Activated CD8-positive, alpha-beta memory T cell treated with anti-CD3 and anti-CD28 coated beads for 36 hours (primary cell): Measurements from ENCODE around the gene LRRC17. TPM values are rescaled to one million over a fixed set of nuclear protein-coding genes. Genes with fewer than 3 reads are reported as not detected.
"Not testable (repeated sequence)": the region's sequence is repeated elsewhere in the genome, so short reads cannot be mapped to it uniquely, and the experiment has no call there.

ENCODE experiments used
- CTCF ChIA-PET: fragments of 350-600 bp; sonication (Branson Sonifier 250); formaldehyde crosslinking; loops from one replicate; lab custom pipeline; 2021; ENCODE audit warnings: antibody characterized with exemption; lab: Charles Lee
- POLR2A ChIA-PET: fragments of 350-600 bp; sonication (Branson Sonifier 250); formaldehyde crosslinking; loops from one replicate; lab custom pipeline; 2021; ENCODE audit warnings: antibody characterized with exemption; lab: Charles Lee
- total RNA-seq, 2 experiments: library from RNA; stranded (reverse); gene quantifications; one replicate each; pipeline ENCODE4 v1.2.3, GENCODE V29; 2021

The LRRC17 gene
- total RNA-seq, 2 experiments from 2014 or later: not detected

GRCh38 chr7:102934239-102934638 lies 21.4 kb downstream of the LRRC17 start:
- CTCF ChIA-PET: no interaction called here

DNA sequence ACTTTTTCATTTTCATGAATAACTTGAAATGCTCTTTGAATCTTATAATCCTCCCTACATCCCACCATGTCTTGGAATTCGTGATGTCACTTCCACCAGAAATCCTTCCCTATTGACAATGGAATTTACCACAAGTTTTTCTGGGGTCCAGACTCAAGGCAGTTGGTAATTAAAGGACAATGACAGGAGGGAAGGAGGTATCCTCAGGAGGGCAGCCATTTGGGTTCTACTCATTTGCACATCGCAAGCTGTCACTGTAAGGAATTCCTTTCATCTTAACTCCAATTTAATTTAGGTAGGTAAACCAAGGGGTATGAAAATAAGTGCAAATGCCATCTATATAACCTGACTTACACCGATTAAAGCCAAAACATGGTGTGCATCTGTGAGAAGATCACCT lies 21.9 kb downstream of the LRRC17 start:
- ChIA-PET POLR2A (no interaction called here), CTCF (no interaction called here)

More at GRCh38 chr7:102934239-102934638, 21.4 kb downstream of the LRRC17 start:
- POLR2A ChIA-PET: no interaction called here

DNA sequence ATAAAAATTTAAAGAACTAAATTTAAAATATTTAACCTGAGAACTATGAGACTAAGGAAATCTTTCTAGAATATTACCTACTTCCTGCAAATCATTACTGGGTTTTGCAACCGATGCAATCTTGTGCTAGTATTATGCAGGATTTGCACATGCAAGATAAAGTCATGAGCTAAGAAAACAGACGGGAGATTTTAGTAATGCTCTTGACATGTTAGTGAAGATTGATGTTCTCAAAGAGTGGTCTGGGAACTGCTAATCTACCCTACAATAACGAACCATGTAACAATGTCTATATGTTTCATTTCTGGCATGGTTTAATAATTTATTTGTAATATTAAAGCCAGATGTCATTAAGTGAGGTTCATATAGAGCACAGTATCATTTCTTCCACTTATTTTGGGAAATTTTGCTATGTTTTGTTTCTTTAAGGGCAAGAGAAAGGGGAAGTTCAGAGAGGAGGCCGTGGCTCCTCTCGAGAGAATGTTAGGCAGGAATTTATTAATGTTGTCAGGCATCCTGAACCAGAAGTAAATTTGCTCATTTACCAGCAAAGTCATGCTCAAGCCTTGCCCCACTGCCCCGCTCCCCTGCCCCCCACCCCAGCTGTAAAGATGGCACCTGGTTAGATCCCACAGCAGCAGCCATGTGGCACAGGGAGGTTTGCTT lies 22.8 kb downstream of the LRRC17 start:
- POLR2A ChIA-PET: no interaction called here
- CTCF ChIA-PET: no interaction called here

GRCh38 chr7:102938679-102939078 lies 25.9 kb downstream of the LRRC17 start:
- ChIA-PET CTCF (no interaction called here), POLR2A (no interaction called here)

GRCh38 chr7:102942181-102942866 lies 29.5 kb downstream of the LRRC17 start:
- POLR2A ChIA-PET: no interaction called here

DNA sequence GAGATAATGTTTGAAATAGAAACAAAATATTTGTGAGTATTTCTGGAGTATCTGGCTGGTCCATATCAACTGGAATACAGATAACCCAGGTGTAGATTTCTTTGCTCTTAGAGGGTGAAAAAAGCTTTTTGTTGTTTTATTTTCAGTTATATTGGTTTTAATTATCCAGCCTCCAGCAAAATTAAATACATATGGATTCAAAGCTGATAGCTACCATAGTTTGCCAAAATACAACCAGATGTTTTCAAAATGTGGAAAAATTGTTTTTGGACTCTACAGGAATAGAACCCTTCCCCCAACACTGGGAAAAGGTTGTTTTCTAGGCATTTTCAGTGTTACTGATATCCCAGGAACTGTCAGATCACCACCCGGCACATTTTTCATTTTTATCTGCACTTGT lies 30.1 kb downstream of the LRRC17 start:
- POLR2A ChIA-PET: no interaction called here
- CTCF ChIA-PET: no interaction called here

More at GRCh38 chr7:102942181-102942866, 29.5 kb downstream of the LRRC17 start:
- CTCF ChIA-PET: no interaction called here

DNA sequence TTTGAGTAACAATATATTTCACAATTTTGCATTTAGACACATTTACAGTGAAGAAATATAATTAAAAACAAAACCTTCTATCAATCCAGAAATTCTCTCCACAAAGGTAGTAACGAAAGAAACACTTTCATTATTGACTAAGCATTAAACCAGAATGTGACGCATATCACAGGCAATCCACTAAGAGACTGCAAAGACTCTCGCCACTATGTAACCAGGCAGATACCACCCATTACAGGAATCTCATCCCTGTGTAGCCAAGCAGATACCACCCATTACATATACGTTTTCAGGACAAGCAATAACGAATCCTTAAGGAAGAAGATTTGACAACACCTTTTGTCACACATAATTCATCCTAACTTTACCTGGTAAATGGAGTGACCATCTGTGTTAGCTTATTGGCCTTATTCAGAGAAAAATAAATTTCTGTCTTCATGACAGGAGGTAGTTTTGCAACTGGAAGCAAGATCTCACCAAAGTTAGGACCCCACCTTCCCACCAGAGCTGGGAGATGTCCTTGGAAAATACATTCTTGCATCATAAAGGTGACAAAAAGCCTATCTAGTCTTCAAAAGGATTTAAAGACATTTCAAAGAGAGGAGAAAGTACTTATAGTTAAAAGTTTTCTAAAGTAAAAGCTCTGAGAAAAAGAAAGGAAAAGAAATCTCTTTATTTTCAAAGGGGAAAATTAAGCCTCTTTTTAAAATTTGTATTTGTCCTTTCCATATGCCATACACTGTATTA lies 30.8 kb downstream of the LRRC17 start:
- ChIA-PET POLR2A (no interaction called here), CTCF (no interaction called here)

GRCh38 chr7:102944241-102944640 lies 31.4 kb downstream of the LRRC17 start:
- ChIA-PET POLR2A (no interaction called here), CTCF (no interaction called here)

DNA sequence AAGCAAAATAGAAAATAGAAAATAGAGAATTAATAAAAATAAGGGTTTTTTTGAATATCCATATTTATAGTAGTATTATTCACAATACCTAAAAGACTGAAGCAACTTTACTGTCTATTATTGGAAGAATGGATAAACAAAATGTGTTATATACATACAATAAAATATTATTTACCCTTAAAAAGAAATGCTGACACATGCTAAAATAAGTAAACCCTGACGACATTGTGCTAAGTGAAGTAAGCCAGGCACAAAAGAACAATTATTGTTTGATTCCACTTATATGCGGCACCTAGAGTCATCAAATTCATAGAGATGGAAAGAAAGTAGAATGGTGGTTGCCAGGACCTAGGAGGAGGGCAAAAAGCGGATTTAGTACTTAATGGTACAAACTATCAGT lies 39.0 kb downstream of the LRRC17 start:
- ChIA-PET CTCF (no interaction called here), POLR2A (no interaction called here)

DNA sequence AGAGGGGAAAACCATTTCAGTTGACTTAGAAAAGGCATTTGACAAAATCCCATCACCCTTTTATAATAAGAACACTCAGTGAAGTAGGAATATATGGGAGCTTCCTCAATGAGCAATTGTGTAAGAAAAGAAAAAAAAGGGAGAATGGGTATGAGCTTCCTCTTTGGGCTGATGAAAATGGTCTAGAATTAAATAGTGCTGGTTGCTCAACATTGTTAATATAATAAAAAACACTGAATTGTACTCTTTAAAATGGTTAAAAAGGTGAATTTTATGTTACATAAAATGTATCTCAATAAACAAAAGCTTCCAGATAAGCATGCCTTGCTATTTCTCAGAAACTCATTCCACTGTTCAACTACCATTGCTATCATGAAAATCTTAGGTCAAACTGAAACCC lies 40.6 kb downstream of the LRRC17 start:
- ChIA-PET CTCF (no interaction called here), POLR2A (no interaction called here)

- CTCF ChIA-PET, POLR2A ChIA-PET: not testable (repeated sequence)
Observed at GRCh38 chr7:102954359-102954758, 41.6 kb downstream of the LRRC17 start.

- CTCF ChIA-PET, POLR2A ChIA-PET: not testable (repeated sequence)
Observed at GRCh38 chr7:102958004-102958403, 45.2 kb downstream of the LRRC17 start.

- POLR2A ChIA-PET, CTCF ChIA-PET: not testable (repeated sequence)
Observed at GRCh38 chr7:102961993-102962392, 49.2 kb downstream of the LRRC17 start.

- ChIA-PET POLR2A (no interaction called here), CTCF (no interaction called here)
Observed at GRCh38 chr7:102966465-102966864, 53.7 kb downstream of the LRRC17 start.

DNA sequence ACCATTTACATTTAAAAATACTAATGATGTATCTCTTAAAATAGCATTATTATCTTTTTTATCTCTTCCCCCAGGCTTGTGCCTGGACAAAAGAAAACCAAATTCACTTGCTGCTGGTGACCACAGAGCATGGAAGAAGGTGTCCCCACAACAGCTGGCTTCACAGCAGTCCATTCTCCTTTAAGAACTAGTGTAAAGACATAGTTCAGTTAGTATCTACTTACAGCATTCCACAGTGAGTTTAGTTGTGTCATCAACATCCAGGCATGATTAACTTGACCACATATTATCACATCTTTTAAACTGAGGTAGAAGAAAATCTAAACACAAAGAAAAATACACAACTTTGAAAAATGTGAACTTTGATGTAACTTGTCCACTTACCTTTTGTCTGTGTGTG lies 55.0 kb downstream of the LRRC17 start:
- ChIA-PET CTCF (no interaction called here), POLR2A (no interaction called here)

DNA sequence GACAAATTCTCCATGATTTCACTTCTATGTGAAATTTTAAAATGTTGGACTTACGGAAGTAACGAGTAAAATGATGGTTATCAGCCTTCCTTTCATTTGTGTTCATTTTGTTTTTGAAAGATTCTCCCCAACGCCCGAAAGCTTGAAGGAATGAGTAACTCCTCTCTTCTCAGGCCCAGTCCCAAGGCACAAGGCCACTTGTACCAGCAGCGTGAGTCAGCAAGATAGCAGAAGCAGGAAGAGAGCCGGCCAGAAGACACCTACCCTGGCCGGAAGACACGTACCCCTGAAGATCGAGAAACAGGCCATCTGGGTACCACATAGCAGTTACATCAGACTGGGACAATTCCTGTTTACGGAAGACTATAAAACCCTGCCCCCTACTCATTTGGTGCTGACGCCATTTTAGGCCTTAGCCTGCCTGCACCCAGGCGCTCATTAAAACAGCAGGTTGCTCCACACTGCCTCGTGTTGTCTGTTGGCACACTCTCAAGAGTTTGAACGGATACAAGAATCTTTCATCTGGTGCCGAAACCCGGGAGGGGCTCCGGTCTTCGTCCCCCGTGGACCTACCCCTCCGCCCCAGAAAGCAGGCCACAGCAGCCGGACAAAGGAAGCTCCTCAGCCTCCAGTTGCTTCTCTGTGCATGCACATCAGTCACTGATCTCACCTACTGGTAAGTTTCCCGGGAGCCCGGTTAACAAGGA lies 60.4 kb downstream of the LRRC17 start:
- ChIA-PET CTCF (no interaction called here), POLR2A (no interaction called here)

DNA sequence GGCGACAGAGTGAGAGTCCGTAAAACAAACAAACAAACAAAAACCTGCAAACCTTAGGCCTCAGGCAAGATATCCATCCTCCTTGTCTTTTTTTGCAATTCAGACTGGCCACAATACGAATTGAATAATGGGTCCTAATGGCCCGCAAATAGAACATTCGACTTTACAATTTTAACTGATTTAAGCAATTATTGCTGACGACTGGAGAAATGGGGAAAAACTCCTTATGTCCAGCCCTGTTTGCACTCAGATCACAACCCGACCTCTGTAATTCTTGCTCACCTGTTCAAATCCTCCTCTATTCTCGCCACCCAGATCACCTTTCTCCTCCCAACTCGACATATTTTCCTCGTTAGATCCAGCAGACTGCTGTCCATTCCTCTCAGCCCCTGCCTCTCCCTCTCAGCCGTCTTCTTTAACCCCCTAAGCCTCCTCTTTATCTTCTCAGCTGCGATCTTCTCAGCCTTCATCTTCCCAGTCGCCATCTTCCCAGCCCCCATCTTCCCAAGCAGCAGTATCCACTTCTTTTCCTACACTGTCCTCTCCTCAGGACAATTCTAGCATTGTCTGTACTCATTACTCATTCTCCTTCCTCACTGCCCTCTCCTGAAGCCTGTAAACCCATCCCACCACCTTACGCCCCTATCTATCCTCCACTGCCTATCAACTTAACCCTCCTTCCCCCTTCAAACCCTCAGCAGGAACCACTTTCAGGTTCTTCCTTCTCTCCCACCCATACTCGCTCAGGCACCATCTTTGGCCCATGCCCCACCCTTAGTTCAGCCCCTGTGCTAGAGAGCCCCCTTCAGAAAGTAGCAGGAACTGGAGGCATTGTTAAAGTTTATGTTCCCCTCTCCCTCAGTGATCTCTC lies 61.8 kb downstream of the LRRC17 start:
- POLR2A ChIA-PET: no interaction called here

DNA sequence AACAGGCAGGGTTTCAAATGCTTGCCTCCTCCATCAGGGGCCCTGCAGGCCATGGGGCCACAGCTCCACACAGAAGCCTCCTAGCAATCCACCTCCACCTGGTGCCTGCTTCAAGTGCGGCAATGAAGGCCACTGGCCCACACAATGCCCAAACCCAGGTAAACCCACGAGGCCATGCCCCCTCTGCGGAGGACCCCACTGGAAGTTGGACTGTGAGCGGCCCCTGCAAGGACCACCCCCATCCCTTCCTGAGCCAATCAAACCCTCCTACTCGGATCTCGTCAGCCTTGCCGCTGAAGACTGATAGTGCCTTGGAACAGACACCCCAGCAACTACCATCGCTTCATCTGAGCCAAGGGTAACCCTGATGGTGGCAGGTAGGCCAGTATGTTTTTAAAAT lies 63.1 kb downstream of the LRRC17 start:
- ChIA-PET CTCF (no interaction called here), POLR2A (no interaction called here)

More for the DNA sequence above, 61.8 kb downstream of the LRRC17 start:
- CTCF ChIA-PET: no interaction called here

DNA sequence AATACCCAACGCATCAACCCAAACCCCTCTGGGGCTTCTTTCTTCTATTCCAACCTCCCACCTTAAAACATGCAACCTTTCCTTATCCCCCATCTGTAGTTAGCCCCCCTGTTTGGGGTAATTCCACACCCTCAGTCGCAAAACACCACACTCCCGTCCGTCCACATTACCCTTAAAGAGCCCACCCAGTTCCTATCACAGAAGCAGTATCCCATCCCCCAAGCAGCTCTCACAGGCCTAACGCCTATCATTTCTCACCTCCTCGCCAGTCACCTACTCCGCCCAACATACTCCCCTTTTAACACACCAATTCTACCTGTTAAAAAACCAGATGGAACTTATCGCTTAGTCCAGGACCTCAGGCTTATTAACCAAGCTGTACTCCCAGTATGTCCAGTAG lies 63.7 kb downstream of the LRRC17 start:
- CTCF ChIA-PET: no interaction called here

More for the DNA sequence above, 63.7 kb downstream of the LRRC17 start:
- POLR2A ChIA-PET: no interaction called here
